ENCODE results near the gene ABCA4.
"Not testable (repeated sequence)": the region's sequence is repeated elsewhere in the genome, so short reads cannot be mapped to it uniquely, and the experiment has no call there.

Gene ABCA4

DNA sequence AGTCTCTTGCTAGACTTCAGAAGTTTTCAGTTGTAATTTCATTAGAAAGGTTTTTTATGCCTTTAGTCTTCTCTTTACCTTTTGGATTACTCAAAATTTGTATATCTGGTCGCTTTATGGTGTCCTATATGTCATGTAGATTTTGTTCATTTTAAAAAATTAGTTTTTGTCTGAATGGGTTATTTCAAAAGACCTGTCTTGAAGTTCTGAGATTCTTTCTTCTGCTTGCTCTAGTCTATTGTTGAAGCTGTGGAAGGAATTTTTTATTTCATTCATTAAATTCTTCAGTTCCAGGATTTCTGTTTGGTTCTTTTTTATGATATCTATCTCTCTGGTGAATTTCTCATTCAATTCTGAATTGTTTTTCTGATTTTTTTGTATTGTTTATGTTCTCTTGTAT, 165.2 kb downstream of the ABCA4 start:
- H4K20me1 ChIP-seq (ENCODE audit: insufficient read depth, low read length, poor library complexity, severe bottlenecking): no peaks in the 10 kb centered on the region
- no peaks in the 10 kb centered on the region for H3F3A ChIP-seq (ENCODE audit: low read depth)
- no peaks in the 10 kb centered on the region for H3K27me3 ChIP-seq (ENCODE audit: insufficient read depth, low read length, poor library complexity, severe bottlenecking)
- peaks cover 7% of the 10 kb centered on the region for H3K9me3 ChIP-seq (ENCODE audit: insufficient read depth, low read depth, low read length)
- H2AFZ ChIP-seq (ENCODE audit: low read length): no peak overlapping the region
- no peak overlapping the region for H3K9ac ChIP-seq (ENCODE audit: low read depth, low read length, poor library complexity, severe bottlenecking)
- H3K79me2 ChIP-seq (ENCODE audit: insufficient read depth, low read length): no peaks in the 10 kb centered on the region
- H3K4me2 ChIP-seq (ENCODE audit: low read depth, low read length, poor library complexity, severe bottlenecking): no peak overlapping the region
- no peak for TF ChIP-seq EZH2phosphoT487 (IDR thresholded peaks at IDR 0.05; ENCODE audit: borderline replicate concordance)
- H3K9me2 ChIP-seq (replicated peaks; ENCODE audit: low read depth, low read length): no peaks in the 10 kb centered on the region
- no peaks in the 10 kb centered on the region for H3K36me3 ChIP-seq (ENCODE audit: insufficient read depth, low read length)
- no peak overlapping the region for H3K4me3 ChIP-seq (ENCODE audit: low read length, poor library complexity, severe bottlenecking)
- no peaks in the 10 kb centered on the region for H3K4me1 ChIP-seq (ENCODE audit: insufficient read depth, low read length, poor library complexity, severe bottlenecking)

DNA sequence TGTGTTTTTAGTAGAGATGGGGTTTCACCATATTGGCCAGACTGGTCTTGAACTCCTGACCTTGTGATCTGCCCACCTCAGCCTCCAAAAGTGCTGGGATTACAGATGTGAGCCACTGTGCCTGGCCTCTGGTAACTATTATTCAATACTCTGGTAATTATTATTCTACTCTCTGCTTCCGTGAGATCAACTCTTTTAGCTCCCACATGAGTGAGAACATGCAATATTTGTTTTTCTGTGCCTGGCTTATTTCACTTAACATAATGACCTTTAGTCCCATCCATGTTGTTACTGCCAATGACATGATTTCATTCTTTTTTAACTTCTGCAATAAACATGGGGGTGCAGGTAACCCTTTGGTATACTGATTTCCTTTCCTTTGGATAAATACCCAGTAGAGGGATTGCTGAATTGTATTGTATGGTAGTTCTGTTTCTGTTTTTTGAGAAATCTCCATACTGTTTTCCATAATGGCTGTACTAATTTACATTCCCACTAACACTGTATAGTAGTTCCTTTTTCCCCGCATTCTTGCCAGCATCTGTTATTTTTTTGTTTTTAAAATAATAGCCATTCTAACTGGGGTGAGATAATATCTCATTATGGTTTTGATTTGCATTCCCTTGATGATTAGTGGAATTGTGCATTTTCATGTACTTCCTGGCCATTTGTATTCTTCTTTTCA, 173.8 kb downstream of the ABCA4 start:
- not testable (repeated sequence) for H3K27me3 ChIP-seq (ENCODE audit: insufficient read depth, low read length, poor library complexity, severe bottlenecking); H3K9ac ChIP-seq (ENCODE audit: low read depth, low read length, poor library complexity, severe bottlenecking); H3K36me3 ChIP-seq (ENCODE audit: insufficient read depth, low read length); H3K4me2 ChIP-seq (ENCODE audit: low read depth, low read length, poor library complexity, severe bottlenecking); H3K9me3 ChIP-seq (ENCODE audit: insufficient read depth, low read depth, low read length); H3K9me2 ChIP-seq (replicated peaks; ENCODE audit: low read depth, low read length); H3K79me2 ChIP-seq (ENCODE audit: insufficient read depth, low read length); H3K4me3 ChIP-seq (ENCODE audit: low read length, poor library complexity, severe bottlenecking); H2AFZ ChIP-seq (ENCODE audit: low read length); H3F3A ChIP-seq (ENCODE audit: low read depth); H4K20me1 ChIP-seq (ENCODE audit: insufficient read depth, low read length, poor library complexity, severe bottlenecking); H3K4me1 ChIP-seq (ENCODE audit: insufficient read depth, low read length, poor library complexity, severe bottlenecking)

Measured in Loucy (cell line).